HG02642 (cell line): ENCODE measurements around the gene FAF2.
"Not testable (repeated sequence)": the region's sequence is repeated elsewhere in the genome, so short reads cannot be mapped to it uniquely, and the experiment has no call there.

Experiments used
- ATAC-seq: cut with Tn5 transposase; IDR thresholded peaks from one replicate; pipeline ENCODE4 v1.9.1; 2021; ENCODE audit warnings: mild to moderate bottlenecking; ENCODE audit not compliant: unreplicated experiment, poor library complexity

Gene FAF2

DNA sequence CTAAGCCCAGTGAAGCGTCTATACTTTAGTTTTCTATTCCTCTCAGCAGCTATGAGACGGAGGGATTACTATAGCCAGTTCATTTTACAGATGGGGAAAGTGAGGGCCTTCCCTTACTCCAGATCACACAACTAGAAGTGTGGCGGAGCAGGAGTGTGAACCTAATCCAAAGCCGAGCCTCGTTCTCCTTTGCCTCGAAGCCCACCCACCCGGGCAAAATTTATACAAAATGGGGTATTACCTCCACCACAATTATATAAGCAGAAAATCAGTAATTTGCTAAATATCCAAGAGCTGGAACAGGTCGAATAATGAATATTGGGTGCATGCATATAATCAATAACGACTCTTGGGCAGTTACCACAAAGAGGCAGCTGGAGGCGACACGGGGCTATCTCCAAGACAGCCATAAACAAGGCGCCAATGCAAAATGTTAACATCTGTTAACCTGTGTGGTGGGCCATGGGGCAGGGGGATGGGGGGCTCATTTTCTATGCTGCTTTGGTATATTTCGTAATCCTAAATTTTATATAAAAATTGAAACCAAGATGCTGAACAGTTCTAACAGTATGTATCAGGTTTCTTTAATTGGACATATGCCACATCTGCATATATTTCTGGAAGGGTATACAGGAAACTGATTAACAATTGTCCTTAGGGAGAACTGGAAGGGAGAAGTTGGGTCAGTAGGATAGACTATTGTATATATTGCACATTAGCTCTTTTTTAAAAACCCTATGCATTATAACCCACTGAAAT is 90.2 kb downstream of the FAF2 start:
- ATAC-seq, result no peak

DNA sequence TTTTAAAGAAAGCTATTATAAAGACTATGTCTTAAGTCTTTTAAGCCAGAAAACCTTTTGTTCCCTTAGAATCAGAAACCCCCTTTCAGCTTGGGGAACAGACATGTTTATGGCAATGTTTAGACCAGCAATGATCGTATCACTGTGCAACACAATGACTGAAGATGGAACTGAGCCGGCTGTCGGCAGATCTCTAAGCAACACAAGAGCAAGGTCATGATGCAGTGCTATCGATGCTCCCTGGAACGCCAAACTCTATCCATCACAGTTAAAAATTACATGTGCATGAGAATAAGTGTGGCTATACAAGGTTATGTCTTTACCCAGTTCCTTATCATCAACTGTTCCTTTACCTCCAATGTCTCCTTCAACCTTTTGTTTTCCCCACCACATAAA is 90.8 kb downstream of the FAF2 start:
- ATAC-seq, result no peak

DNA sequence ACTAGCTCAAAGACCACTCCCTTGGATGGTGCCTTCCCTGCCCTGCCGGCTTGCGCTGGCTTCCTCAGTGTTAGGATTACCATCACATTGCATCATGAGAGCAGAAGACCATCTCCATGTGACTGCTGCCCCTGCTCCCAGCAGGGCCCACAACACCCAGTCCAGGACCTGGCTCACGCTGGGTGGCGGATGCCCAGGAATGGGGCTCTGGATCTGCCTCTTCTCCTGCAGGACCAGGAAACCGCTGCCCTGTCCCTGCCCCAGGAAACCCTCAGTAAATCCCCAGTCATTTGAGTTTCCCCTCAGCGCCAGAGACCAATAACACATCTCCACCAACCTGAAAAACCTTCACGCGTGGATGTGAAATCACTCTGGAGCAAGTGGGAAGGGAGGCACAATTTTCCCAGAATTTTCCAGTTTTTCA is 92.3 kb downstream of the FAF2 start:
- no peak for ATAC-seq

DNA sequence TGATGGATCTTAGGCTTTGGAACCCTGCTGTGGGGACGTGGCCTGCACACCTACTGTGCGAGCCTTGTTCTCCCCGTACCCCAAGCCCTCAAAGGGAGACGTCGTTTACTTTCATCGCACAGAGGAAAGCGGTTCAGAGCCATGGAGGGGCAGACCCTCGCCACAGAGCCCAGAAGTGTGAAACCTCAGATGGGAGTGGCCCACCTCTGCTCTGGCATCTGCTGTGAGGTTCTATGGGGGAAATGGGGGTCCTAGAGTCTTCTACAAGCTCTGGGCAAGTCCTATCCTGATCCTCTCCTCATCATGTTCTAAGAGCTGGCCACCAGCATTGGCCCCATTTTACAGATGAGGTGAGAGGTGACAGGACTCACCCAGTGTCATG is 92.8 kb downstream of the FAF2 start:
- ATAC-seq, result no peak

DNA sequence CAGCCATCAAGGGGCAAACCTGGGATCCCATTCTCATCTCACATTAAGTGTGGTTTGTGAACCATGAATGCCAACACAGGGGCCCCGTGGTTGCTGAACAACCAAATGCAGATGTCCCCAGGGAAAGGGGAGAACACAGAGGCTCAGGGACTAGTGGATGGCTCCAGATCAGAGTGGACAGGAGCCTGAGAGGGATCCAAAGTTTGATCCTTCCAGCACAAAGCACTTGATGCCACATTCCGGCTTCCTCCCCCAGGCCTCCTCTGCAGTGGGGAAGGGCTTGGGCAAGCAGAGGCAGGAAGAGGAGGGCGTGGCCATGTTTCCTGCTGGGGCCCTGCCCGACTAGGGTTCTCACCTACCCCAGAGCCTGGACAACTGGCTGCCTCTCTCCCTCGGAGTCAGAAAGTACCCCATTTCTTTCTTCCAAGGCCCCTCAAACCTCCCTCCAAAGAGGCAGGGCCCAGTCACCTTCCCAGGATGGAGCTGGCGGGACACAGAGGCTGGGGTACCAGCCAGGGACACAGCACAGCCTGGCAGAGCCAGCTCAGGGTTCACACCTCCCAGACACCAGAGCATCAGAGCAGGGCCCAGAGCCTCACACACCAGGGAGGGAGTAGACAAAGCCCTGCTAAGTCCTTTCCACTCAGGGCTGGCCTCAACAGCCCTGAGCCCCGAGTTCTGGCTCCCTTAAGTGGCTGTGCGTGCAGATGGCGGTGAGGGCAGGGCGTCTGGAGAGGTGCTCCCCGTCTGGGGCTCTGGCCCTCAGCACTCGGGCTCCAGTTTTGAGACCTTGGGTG is 93.4 kb downstream of the FAF2 start:
- no peak for ATAC-seq

DNA sequence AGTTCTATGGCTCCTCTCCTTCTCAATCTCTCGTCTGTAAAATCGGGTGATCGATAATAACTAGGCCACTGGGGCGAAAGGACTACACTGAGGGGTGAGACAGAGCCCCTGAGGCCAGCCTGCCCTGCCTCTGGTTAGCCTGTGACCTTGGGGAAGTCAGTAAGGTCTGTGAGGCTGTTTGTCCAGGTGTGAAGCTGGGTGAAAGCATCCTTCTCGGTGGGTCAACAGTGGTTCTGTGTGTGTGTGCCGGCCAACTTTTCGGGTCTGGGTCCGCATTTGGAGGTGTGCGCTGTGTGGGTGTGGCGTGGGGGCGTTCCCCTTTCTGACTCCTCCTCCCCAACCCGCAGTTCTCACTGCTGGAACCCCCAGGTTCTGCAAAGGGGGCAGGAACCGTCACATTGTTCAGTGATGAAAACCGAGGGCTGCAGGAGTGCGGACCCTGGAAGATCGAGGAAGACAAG is 94.0 kb downstream of the FAF2 start:
- no peak for ATAC-seq

DNA sequence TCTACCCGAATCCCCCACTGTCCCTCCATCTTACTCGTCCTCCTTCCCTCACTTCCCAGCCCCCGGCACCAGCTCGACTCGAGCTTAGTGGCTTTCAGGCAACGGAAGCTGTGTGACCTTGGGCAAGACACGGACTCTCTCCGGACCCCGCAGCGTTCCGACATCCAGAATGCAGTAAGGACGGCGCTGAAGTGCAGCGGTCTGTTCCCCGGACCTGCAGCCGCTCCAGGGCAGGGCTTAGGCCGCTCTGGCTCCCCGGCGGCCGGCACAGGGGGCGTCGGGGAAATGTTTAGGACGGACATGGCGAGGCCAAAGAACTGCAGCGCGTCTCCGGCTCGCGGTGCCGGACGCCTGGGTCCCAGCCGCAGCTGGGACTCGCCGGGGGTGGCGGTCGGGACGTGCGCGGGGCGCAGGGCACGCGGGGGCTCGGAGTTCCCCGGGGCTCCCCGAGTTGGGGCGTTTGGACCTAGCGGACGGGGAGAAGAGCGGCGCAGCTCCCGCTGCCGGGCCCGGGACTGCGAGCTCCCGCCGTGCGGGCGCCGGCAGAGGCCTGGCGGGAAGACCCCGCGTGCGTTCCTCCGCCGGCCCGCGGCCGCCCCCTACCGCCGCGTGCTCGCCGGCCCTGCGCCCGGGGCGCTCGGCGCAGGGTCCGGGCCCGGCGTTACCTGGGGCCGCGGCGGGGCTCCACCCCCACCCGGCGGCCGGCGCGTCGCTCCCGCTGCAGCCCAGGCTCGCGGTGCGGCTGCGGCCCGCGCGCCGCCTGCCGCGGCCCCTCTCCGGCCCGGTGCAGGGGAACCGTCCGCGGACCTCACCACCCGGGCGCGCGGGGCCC is 94.6 kb downstream of the FAF2 start:
- ATAC-seq, result peak; percentile 53

DNA sequence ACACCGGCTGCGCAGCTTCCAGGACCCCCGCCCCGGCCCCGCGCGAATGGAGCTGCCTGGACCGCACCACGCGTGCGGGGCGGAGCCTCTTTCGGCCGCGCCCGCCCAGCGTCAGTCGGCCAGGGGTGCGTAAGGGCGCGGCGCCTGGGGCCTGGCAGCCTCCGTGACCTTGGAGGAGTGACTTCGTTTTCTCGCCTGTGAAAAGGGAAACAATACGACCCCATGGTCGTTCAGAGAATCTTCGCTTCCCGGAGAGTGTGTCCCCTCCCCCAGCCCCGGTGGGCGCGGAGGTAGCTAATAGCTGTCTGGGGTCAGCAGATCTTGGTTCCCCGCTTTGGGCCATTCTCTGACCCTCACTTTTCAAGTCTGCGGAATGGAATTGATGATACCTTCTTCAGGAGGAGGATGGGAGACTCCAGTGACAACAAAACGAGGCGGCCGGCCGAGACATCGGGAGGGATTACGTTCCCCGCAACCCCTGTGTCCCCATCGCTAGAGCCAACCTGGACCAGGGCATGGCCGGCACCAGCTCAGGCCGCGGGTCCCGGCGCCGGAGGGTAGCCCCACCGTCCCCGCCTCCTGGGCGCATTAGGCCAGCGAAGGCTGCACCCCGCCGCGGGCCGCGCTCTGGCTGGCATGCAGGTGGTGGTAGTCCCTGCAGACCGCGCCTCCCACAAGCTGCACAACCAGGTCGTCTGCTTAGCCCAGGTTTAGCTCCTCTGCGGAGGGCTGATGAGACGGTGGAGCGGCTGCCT is 95.4 kb downstream of the FAF2 start:
- peak; percentile 72 for ATAC-seq

DNA sequence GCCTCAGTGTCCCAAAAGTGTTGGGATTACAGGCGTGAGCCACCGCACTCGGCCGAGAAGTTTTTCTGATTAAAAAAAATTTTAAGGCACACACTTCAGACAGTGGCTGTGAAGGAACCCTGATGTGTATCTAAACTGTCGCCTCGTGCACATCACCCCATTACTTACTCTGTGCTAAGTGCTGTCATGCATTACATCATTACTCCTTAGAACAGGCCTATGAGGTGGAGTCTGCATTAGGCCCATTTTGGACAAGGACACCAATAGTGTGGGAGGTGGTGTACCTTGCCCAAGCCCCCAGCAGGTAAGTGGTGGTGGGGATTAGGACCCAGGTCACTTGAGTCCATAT is 97.2 kb downstream of the FAF2 start:
- no peak for ATAC-seq

DNA sequence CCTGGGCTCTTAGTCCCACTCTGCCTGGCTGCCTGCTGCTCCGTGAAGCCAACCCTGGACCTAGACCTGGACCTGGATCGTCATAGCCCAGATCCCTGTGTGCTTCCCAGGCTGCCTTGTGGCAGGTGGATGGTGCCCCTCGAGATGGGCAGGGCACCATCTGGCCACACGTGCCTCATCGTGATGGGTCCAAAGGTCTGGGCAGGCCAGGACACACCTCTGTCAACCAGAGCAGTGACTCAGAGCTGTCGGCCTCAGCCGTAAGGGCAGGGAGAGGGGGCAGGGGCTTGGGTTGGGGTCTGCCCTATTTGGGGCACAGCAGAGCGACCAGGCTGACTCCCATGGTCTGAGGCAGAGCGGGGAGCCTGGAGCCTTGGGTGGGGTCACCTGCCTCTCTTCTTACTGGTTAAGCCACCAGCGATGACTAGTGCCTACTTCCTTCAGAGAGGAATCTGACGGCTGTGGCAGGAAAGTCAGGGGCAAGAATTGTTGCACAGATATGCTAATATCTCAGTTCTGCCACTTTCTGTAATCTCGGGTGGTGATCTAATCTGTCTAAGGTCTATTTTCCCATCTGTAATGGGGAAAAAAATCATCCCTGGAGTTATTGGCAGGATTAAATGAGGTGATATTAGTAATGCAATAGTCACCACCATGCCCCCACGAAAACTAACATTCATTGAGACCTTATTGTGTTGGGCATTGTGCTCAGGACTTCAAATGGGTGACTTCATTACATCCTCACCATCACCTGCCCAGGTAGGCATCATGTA is 97.7 kb downstream of the FAF2 start:
- no peak for ATAC-seq

DNA sequence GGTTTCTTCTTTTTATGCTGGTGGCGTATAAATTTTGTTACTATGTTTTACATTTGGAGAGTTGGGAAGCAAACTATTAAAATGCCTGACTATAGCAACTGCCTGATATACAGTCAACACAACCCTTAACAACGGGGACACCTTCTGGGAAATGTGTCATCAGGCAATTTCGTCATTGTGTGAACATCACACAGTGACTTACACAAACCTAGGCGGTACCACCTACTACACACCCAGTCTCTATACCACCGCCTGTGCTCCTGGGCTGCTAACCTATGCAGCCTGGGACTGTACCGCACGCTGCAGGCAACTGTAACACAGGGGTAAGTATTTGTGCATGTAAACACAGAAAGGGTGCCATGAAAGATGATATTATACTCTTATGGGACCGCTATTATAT is 99.6 kb downstream of the FAF2 start:
- no peak for ATAC-seq

DNA sequence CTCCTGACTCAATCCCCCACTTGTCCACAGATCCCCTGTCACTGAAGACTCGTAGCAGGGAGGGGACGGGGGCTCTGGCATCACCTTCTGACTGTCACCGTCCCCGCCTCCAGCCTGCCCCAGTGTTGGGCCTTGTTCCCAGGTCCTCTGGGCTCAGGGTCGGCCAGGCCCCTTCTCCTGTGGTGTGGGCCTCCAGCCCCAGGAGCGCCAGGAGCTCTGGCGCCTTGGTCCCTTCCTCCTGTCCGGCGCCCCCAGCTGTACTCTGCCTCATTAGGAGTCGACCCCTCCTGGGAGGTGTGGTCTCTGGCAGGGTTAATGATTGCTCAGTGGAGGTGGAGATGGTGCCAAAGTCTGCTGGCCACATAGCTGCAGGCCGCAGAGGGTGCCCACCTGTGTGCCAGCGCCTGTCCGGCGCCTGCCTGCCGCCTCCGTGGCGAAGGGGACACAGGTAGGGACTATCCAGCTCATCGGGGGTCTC is 100.8 kb downstream of the FAF2 start, which contains the start of gene CDHR2:
TSS of gene CDHR2 (plus strand) at position 376 of the 478 bp plus-strand sequence. CDS start 16,011 bp downstream, outside the sequence.
- ATAC-seq, result no peak

DNA sequence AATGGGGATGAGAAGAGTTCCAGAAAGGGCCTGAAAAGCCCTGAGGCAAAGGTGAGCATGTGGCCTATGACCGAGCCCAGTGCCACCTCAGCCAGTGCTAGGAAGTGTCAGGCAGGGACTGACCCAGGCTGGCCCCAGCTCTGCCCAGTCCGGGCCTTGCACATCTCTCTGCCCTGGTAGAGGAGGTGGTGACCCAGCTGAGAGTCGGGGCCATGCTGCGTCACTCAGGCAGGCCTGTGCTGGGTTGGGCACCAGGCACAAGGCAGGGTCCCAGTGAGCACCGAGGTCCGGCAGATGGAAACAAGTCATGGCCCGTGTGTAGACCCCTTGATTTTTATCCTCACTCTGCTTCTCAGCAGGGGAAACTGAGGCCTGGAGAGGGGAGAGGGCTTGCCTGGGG is 101.7 kb downstream of the FAF2 start:
- ATAC-seq, result no peak

DNA sequence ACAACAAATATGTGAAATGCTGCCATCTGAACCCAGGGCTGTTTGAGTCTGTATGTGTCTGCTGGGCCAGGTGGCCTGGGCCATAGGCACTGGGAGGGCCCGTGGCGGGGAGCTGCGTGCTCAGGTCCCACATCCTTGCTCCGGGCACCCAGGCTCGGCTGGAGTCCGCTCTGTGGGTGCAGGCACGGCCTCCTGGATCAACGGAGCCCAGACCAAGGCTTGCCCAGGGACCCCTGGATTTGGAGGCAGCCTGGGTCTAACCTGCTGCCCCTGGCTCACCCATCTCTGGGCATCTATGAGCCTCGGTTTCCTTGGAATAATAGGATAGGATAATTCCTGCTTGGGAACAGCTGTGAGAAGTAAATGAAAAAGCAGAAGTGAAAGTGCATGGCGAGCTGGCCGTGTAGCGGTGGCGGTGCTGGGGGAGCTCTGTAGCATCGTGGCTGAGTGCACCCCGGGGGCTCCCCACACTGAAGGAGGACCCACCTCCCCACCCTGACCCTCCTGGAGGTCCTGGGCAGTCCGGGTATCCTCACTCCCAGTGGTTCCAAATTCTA is 102.2 kb downstream of the FAF2 start:
- no peak for ATAC-seq

DNA sequence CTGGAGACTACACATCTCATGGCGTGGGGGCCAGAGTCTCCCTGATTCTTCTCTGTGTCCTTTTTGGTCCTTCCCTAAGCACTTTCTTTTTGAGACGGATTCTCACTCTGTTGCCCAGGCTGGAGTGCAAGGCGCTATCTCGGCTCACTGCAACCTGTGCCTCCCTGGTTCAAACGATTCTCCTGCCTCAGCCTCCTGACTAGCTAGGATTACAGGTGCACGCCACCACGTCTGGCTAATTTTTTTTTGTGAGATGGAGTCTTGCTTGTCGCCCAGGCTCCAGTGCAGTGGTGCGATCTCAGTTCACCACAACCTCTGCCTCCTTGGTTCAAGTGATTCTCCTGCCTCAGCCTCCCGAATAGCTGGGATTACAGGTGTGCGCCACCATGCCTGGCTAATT is 102.8 kb downstream of the FAF2 start:
- not testable (repeated sequence) for ATAC-seq

DNA sequence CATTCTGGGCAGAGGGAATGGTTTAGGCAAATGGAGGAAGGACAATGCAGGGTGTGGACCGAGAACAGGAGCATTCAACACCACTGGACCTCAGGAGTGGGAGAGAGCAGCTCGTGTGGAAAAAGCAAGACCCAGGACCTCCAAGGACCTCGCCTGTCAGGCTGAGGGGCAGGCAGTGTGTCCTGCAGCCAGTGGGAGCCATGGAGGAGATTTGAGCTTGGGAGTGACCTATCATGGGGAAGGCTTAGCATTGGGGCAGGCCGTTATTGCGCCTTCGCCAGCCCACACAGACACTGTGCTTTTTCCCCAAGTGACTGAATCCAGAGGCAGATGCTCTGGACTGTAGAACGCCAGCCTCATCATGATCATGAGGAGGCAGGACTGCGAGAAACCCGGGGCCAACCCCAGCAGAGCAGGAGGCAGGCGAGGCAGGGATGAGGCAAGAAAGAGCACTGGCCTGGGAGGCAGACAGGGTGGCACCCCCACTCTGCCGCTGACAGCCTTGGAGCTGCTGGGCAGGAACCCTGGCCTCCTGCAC is 104.2 kb downstream of the FAF2 start:
- ATAC-seq, result no peak

DNA sequence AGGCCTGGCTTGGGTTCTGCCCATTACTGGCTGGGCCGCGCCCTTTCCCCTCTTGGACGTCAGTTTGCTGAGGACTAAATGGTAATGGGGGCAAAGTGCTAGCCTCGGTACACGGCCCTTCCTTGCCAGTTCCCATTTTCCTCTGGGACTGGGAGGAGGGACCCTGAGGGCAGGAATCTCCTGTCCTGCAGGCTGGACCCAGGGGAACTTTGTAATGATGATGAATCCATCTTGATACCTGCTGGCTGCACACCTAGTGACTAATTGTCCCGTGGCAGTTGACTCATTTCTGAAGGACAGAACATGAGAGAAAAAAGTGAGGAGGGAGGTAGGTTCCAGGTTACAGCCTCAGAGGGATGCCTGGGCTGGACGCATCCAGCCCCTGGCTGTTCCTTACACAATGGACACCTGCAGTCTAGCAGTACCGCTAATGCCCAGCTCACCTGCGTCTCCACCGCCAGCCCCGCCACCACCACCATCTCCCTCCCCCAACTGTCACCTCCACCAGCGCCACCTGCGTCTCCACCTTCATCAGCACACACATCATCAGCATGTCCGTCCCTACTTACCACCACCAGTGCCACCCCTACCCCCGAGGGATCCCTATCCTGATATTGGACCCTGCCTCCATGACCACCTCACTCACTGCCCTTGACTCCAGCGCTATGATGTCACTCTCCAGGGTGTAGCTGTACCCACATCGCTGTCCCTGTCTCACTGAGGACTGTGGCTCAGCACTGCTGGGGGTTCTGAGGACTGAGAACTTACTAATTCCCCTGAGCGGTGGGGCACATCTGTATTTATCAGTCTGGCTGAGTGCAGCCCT is 105.3 kb downstream of the FAF2 start:
- ATAC-seq, result no peak

DNA sequence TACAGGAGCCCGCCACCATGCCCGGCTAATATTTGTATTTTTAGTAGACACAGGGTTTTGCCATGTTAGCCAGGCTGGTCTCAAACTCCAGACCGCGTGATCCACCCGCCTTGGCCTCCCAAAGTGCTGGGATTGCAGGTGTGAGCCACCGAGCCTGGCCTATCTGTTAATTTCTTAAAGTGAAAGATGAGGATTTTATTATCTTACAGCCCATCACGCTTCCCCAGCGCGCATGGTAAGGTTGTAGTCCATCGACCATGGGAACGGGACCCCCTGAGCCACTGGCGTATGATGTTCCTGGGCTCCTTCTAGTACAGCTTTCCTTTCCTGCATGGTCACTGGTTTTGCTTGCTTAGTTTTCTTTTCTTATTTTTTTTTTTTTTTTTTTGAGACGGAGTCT is 109.7 kb downstream of the FAF2 start:
- no peak for ATAC-seq
